ENCODE measurements around the gene FAM168A.
"Not testable (repeated sequence)": the region's sequence is repeated elsewhere in the genome, so short reads cannot be mapped to it uniquely, and the experiment has no call there.

Gene FAM168A

GRCh38 chr11:73592640-73593039 is 5.3 kb downstream of the FAM168A start:
- no peak for DNase-seq

GRCh38 chr11:73591743-73592142 is 6.2 kb downstream of the FAM168A start:
- DNase-seq = no peak

- DNase-seq = no peak
Observed at GRCh38 chr11:73590991-73591390, 6.9 kb downstream of the FAM168A start.

GRCh38 chr11:73586791-73587190 is 11.1 kb downstream of the FAM168A start:
- DNase-seq = no peak

GRCh38 chr11:73585834-73586575 is 11.9 kb downstream of the FAM168A start:
- no peak for DNase-seq

GRCh38 chr11:73584831-73585230 is 13.1 kb downstream of the FAM168A start:
- DNase-seq = no peak

GRCh38 chr11:73582653-73583052 is 15.3 kb downstream of the FAM168A start:
- no peak for DNase-seq

GRCh38 chr11:73580749-73581148 is 17.2 kb downstream of the FAM168A start:
- DNase-seq = not testable (repeated sequence)

- no peak for DNase-seq
Observed at GRCh38 chr11:73579641-73580434, 18.1 kb downstream of the FAM168A start.

- no peak for DNase-seq
Observed at GRCh38 chr11:73578592-73579185, 19.2 kb downstream of the FAM168A start.

GRCh38 chr11:73577496-73577917 is 20.4 kb downstream of the FAM168A start:
- no peak for DNase-seq

- peak; percentile 32 for DNase-seq
Observed at GRCh38 chr11:73576185-73576614, 21.7 kb downstream of the FAM168A start.

- not testable (repeated sequence) for DNase-seq
Observed at GRCh38 chr11:73571982-73572381, 25.9 kb downstream of the FAM168A start.

GRCh38 chr11:73570415-73571114 is 27.3 kb downstream of the FAM168A start:
- DNase-seq = no peak

GRCh38 chr11:73566977-73567755 is 30.7 kb downstream of the FAM168A start:
- no peak for DNase-seq

- DNase-seq = no peak
Observed at GRCh38 chr11:73566422-73566821, 31.5 kb downstream of the FAM168A start.

GRCh38 chr11:73565804-73566203 is 32.1 kb downstream of the FAM168A start:
- no peak for DNase-seq

GRCh38 chr11:73564903-73565302 is 33.0 kb downstream of the FAM168A start:
- peak; percentile 9 for DNase-seq

- no peak for DNase-seq
Observed at GRCh38 chr11:73563539-73564200, 34.2 kb downstream of the FAM168A start.

- no peak for DNase-seq
Observed at GRCh38 chr11:73559743-73560142, 38.2 kb downstream of the FAM168A start.

- DNase-seq = no peak
Observed at GRCh38 chr11:73556966-73557365, 40.9 kb downstream of the FAM168A start.

- no peak for DNase-seq
Observed at GRCh38 chr11:73555615-73556014, 42.3 kb downstream of the FAM168A start.

Data from retina (tissue), 1 donor.